Activated CD4-positive, alpha-beta T cell treated with anti-CD3 and anti-CD28 coated beads, Interleukin-2, amount 10 ng/mL, durations not matched to agents 24 days and 14 days (primary cell): ENCODE data around the gene LHX6. TPM values are rescaled to one million over a fixed set of nuclear protein-coding genes. Genes with fewer than 3 reads are reported as not detected.
A peak's percentile ranks its signal among the peaks of the same experiment; 100 is the strongest.

ENCODE experiments used
- DNase-seq: peaks from one replicate; pipeline ENCODE4 v3.0.0; 2022
- H3K27ac Mint-ChIP-seq: one replicate; pipeline ENCODE4 v1.8.0; 2022; ENCODE audit warnings: mild to moderate bottlenecking, mixed read lengths
- H3K27me3 Mint-ChIP-seq: one replicate; pipeline ENCODE4 v1.8.0; 2022; ENCODE audit warnings: mixed read lengths
- H3K36me3 Mint-ChIP-seq: one replicate; pipeline ENCODE4 v1.8.0; 2022; ENCODE audit warnings: low read depth, mild to moderate bottlenecking, mixed read lengths
- H3K4me1 Mint-ChIP-seq: one replicate; pipeline ENCODE4 v1.8.0; 2021; ENCODE audit warnings: mixed read lengths
- H3K4me3 Mint-ChIP-seq: one replicate; pipeline ENCODE4 v1.8.0; 2022; ENCODE audit warnings: mild to moderate bottlenecking, moderate library complexity, mixed read lengths
- H3K9me3 Mint-ChIP-seq: one replicate; pipeline ENCODE4 v1.8.0; 2021; ENCODE audit warnings: mixed read lengths
- intact Hi-C: fragments of 100-400 bp; cut with micrococcal nuclease; formaldehyde crosslinking; loops from one replicate; pipeline ENCODE4 v1.15.1; 2023
- total RNA-seq: library from RNA; stranded (reverse); gene quantifications from 2 replicates; pipeline ENCODE4 v1.2.3, GENCODE V29; 2022

Gene LHX6
- not detected in 2 replicates for total RNA-seq

DNA sequence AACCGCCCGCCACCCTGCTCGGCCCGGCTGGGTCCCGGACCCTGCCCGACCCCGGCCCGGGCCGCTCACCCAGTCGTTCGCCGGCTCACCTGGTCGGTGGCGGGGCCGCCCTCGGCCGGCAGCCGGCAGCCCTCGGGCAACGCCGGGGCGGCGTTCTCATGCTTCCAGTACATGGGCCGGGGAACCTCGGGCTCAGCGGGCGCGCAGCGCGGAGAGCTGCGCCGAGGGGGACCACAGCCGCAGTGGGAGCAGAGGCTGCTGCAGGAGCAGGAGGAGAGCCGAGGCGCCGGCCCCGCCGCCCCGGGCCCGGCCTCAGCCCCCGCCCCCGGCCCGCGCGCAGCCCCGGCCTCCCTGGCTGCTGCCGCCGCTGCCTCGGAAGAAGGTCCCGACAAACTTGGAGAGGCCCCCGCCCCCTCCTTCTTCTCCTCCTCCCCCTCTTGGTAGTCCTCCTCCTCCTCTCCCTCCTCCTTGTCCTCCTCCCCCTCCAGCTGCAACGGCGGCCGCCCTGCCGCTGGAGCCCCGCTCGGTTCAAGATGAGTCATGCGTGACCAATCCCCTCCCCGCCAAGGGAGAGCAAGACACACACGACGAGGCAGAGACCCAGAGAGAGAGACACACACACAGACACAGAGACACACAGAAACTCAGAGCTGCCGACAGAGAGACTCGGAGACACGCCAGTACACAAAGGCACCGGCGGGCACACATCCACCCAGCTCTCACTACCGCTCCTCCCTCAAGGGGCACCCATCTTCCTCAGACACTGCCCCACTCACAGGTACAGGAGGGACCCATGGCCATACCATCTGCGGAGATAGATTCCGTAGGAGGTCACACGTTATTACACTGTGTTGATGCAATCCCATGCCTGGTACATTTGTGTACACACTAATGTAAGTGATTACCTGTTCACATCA lies at the start of gene LHX6:
LHX6 (minus strand) TSS at position 390 of the 917 bp plus-strand sequence; CDS start at position 173, 217 bp downstream.
- peak; percentile 54 for DNase-seq
- H3K27me3 Mint-ChIP-seq: peaks cover 30% of the 10 kb centered on the region
- no peaks in the 10 kb centered on the region for H3K9me3 Mint-ChIP-seq
- peak within 1 kb of the TSS; percentile 35 for H3K4me3 Mint-ChIP-seq
- intact Hi-C loops: no loop called here
- no peaks in the 10 kb centered on the region for H3K4me1 Mint-ChIP-seq
- no peaks in the 10 kb centered on the region for H3K36me3 Mint-ChIP-seq
- no peak within 1 kb of the TSS for H3K27ac Mint-ChIP-seq

DNA sequence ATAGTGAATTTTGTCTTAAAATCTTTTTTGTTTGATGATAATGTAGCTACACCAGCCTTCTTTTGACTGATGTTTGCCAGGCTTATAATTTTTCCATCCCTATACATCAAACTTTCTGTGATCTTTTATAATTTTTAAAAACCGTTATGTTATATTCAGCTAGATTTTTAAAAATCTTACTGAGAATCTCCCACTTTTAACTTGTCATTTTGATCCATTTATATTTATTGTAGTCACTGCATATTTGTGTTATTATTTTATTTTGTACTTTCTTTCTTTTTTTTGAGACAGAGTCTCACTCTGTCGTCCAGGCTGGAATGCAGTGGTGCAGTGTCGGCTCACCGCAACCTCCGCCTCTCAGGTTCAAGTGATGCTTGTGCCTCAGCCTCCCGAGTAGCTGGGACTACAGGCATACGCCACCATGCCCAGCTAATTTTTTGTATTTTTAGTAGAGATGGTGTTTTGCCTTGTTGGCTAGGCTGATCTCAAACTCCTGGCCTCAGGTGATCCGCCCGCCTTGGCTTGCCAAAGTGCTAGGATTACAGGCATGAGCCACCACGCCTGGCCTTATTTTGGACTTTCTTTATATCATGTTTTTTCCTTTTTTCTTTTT lies 48.6 kb upstream of the LHX6 start:
- Mint-ChIP-seq H3K4me3 (no peak overlapping the region), H3K27ac (no peak overlapping the region), H3K27me3 (no peaks in the 10 kb centered on the region), H3K4me1 (peaks cover 5% of the 10 kb centered on the region), H3K36me3 (peaks cover 60% of the 10 kb centered on the region), H3K9me3 (peaks cover 4% of the 10 kb centered on the region)
- intact Hi-C loops: no loop called here
- no peak for DNase-seq

DNA sequence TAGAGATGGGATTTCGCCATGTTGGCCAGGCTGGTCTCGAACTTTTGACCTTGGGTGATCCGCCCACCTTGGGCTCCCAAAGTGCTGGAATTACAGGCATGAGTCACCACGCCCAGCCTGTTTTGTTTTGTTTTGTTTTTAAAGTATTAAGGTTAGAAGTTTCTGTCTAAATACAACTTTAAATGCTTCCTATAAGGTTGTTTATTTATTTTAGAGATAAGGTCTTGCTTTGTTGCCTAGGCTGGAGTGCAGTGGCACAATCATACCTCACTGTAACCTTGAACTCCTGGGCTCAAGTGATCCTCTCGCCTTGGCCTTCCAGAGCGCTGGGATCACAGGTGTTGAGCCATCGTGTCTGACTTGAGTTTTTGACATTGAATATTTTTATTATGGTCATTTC lies 47.3 kb upstream of the LHX6 start:
- peaks cover 4% of the 10 kb centered on the region for H3K9me3 Mint-ChIP-seq
- H3K27ac Mint-ChIP-seq: no peak overlapping the region
- DNase-seq: no peak
- H3K36me3 Mint-ChIP-seq: peaks cover 62% of the 10 kb centered on the region
- H3K4me3 Mint-ChIP-seq: no peak overlapping the region
- H3K4me1 Mint-ChIP-seq: peaks cover 5% of the 10 kb centered on the region
- intact Hi-C loops: no loop called here
- H3K27me3 Mint-ChIP-seq: no peaks in the 10 kb centered on the region

DNA sequence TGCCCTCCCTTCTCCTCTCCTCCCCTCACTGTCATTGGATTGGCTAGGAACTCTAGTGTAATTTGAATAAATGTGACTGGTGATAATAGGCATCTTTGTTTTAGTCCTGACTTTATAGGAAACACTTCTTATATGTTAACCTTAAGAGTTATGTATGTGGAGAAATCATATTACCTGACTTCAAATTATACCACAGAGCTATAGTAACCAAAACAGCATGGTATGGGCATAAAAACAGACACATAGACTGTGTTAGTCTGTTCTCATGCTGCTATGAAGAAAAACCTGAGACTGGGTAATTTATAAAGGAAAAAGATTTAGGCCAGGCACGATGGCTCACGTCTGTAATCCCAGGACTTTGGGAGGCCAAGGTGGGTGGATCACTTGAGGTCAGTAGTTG lies 45.3 kb upstream of the LHX6 start:
- Mint-ChIP-seq H3K4me3 (no peak overlapping the region), H3K27ac (no peak overlapping the region), H3K36me3 (peaks cover 60% of the 10 kb centered on the region), H3K4me1 (peaks cover 5% of the 10 kb centered on the region), H3K9me3 (peaks cover 4% of the 10 kb centered on the region), H3K27me3 (no peaks in the 10 kb centered on the region)
- no peak for DNase-seq
- intact Hi-C loops: no loop called here

DNA sequence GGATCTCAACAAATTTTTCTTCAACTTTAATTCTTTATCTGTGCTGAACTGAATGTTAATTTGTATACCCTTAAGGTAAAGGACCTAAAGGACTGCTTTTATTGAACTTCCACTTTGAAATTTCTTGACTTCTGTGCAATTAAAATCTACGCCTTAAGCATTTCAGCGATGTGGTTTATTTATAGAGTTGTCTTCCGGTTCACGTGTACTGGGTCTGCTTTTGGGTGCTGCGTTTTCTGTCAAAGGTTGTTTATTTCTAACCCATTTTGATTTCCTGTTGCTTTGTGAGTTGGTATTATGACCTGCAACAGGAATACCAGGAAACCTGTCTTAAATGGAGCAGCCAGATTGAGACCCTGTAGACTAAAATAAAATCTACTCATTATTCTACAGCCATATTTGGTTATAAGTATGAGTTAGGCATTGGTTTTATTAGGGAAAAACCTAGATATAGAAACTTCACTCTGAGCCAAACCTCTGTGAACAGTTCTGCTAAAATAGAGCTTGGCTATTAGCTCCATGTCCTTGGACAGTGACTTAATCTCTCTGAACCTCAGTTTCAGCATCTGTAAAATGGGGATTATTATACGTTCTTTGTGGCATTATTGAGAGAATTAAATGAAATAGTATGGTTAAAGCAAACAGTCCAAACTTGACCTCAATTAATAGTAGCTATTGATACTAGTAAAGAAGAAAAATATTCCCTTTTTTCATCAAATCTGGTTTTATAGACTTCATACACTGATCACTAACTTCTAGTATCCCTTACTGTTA lies 39.5 kb upstream of the LHX6 start:
- Mint-ChIP-seq H3K36me3 (peaks cover 33% of the 10 kb centered on the region), H3K4me3 (no peak overlapping the region), H3K27ac (no peak overlapping the region), H3K9me3 (no peaks in the 10 kb centered on the region), H3K4me1 (peaks cover 20% of the 10 kb centered on the region), H3K27me3 (no peaks in the 10 kb centered on the region)
- intact Hi-C loops: no loop called here
- DNase-seq: no peak

DNA sequence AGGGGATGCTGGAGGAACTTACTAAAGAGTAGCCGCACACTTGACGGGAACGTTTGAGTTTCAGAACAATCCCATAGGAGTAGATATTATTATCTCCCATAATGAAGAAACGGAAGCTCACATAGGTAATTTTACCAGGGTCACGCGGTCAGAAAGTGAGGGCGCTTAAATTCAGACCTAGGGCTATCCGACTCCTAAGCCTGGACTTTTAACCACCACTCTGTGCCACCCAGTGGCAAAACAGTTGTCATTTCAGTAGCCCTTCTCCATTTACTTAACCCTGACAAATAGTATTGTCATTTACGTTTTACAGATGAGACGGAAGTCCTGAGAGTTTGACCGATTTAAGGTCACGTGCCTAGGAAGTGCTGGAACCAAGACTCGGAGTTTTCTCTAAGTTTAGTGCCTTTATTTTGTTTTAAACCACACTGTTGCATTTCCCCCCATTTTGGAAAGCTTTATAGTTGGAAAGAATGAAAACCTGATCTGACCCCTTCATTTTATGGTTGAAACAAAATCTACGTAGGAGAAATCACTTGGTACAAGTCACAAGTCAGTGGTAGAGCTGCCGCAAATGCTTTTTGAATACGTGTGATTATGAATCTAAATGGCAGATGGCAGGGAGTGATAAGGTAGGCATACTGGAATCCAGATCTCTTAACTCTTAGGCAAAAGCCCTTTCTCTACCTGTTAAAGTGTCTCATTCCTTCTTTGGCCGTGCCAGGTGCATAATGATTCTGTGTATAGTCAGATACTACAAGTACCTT lies 36.6 kb upstream of the LHX6 start:
- Mint-ChIP-seq H3K4me3 (peak overlapping the region; percentile 98), H3K27me3 (no peaks in the 10 kb centered on the region), H3K27ac (peak overlapping the region; percentile 100), H3K4me1 (peaks cover 39% of the 10 kb centered on the region), H3K36me3 (peaks cover 24% of the 10 kb centered on the region), H3K9me3 (no peaks in the 10 kb centered on the region)
- intact Hi-C loops: loop anchor here (2.0 kb wide), 1 partner anchor 47 kb away; no protein-coding TSS in a partner anchor
- DNase-seq: peak; percentile 81

DNA sequence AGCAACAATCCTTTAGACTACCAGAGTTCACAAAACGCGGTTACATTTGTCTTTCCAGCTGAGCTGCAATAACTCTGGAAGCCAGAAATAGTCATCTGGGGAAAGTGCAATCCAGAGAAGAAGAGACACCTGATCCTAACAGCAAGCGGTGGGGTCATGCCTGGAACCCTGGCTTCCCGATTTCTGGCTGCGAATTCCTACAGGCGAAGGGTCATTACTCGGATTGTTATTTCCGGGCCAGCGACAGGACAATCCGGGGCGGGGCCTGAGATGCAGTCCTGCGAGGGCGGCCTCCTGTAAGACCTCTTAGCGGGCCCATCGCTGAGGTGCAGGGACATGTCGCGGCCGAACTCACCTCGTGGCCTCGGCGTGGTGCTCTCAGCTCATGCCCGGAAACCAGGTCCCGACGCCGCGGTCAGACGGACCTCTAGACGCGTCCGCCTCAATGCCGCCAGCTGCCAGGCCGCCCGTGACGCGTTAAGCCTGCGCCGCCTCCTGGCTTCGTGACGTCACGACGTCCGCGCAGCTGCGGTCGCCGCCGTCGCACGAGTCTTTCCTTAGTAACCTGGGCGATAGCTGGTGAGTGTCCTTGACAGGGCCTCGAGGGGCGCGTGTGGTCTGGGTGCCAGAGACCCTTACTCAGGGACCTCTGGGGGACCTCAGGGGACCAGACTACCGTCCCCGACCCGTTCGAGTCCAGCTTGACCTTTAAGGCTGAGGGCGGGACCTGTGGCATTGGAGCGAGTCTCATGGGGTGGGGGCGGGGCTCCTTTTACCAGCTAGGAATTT lies 35.8 kb upstream of the LHX6 start, which contains the start of the genes MRRF and RBM18:
MRRF (plus strand) TSS at position 523 of the 789 bp plus-strand sequence. CDS start 6,010 bp downstream, outside the sequence.
RBM18 (minus strand) TSS at position 481 of the 789 bp plus-strand sequence. CDS start 3,348 bp downstream, outside the sequence.
- H3K27ac Mint-ChIP-seq: peak within 1 kb of the TSS; percentile 100
- peaks cover 39% of the 10 kb centered on the region for H3K4me1 Mint-ChIP-seq
- H3K9me3 Mint-ChIP-seq: no peaks in the 10 kb centered on the region
- peak; percentile 98 for DNase-seq
- no peaks in the 10 kb centered on the region for H3K27me3 Mint-ChIP-seq
- intact Hi-C loops: loop anchor here (1.0 to 2.0 kb wide), 2 partner anchors 46 to 105 kb away; partner anchors contain the start of genes MORN5 and NDUFA8
- peak within 1 kb of the TSS; percentile 98 for H3K4me3 Mint-ChIP-seq
- peaks cover 31% of the 10 kb centered on the region for H3K36me3 Mint-ChIP-seq

DNA sequence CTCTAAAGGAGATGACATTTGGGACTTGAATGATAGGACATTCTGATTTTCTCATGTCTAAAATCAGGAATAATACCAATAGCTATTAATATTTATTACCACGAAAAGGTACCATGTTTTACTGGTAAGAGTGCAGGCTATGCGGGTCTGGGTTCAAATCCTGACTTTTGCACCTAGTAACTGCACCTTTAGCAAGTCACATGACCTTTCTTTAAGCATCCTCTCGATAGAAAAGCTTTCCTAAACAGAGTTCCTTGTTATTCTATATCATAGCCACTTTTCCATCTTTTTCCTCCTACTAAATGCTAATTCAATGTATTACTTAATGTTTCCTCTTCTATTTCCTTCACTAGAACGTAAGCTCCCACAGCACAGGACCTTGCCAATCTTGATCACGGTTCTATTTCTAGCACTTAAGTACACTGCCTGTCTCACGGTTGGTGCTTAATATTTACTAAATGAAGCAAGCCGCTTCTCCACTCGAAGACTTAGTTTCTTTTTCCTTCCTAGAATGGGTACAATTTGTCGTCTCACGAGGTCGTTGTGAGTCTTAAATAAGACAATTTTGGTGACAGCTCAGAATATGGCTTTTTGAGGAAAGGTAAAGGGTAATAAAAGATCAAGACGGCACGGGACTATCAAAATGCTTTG lies 35.1 kb upstream of the LHX6 start:
- DNase-seq: no peak
- no peaks in the 10 kb centered on the region for H3K9me3 Mint-ChIP-seq
- H3K27me3 Mint-ChIP-seq: no peaks in the 10 kb centered on the region
- intact Hi-C loops: loop anchor here (1.0 to 2.0 kb wide), 2 partner anchors 45 to 105 kb away; partner anchors contain the start of genes MORN5 and NDUFA8
- peaks cover 36% of the 10 kb centered on the region for H3K36me3 Mint-ChIP-seq
- H3K4me3 Mint-ChIP-seq: peak overlapping the region; percentile 98
- H3K27ac Mint-ChIP-seq: peak overlapping the region; percentile 100
- peaks cover 39% of the 10 kb centered on the region for H3K4me1 Mint-ChIP-seq

DNA sequence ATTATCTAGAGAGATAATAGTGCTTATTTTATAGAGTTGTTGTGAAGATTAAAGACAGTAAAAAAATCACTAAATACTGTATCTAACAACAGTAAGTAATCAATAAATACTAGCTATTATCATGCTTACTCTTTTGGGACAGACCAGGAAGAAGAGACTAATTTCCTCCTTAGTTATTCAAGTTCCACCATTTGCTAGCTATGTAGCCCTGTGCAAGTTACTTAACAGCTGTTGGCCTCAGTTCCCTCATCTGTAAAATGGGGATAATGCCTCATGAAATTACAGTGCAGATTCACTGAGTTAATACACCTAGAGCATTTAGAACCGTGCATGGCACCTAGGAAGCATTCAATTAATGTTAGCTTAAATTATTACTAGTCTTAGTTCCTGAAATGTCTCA lies 33.3 kb upstream of the LHX6 start:
- Mint-ChIP-seq H3K27ac (no peak overlapping the region), H3K4me1 (peaks cover 37% of the 10 kb centered on the region), H3K36me3 (peaks cover 43% of the 10 kb centered on the region), H3K9me3 (no peaks in the 10 kb centered on the region), H3K27me3 (no peaks in the 10 kb centered on the region), H3K4me3 (peak overlapping the region; percentile 43)
- intact Hi-C loops: no loop called here
- DNase-seq: no peak

DNA sequence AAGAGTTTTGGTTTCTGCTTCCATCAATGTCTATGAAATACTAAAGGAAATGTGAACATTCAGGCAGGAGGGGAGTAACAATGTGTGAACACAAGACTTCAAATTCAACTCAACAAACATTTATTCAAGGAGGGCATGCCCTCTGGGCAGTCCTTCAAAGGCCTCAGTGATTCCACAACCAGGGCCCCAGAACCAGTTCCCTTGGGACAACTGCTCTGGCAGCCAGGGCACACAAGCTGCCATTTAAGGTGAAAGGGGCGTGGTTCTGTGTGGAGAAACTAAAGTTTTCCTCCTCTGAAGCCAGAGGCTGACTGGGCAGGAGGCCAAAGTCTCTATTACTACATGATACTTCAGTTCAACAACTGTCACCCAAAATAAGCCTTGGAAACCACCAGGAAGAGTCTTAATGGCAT lies 32.7 kb upstream of the LHX6 start:
- peaks cover 37% of the 10 kb centered on the region for H3K4me1 Mint-ChIP-seq
- no peaks in the 10 kb centered on the region for H3K27me3 Mint-ChIP-seq
- intact Hi-C loops: no loop called here
- peaks cover 43% of the 10 kb centered on the region for H3K36me3 Mint-ChIP-seq
- no peak overlapping the region for H3K4me3 Mint-ChIP-seq
- H3K9me3 Mint-ChIP-seq: no peaks in the 10 kb centered on the region
- no peak for DNase-seq
- H3K27ac Mint-ChIP-seq: no peak overlapping the region

DNA sequence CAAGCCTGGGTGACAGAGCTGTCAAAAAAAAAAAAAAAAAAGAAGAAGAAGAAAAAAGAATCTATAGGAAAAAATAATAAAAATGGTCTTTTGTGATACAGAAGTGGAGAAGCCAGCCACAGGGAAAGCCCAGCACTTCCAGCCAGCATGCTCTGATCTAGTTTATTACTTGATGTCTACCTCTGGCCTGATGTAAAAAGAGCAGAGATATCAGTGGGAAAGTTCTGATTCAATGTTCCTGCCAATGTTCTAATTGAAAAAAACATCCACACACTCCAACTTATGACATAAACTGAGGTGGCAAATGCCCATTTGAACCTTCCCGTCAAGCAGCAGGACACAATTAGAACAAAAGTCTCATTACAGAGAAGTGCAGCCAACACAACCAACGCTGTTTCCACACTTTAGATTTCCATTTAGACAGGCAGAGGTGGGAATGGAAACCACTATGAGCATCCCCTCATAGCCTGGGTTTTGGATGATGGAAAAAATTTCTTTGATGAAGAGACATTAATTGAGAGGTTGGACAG lies 30.2 kb upstream of the LHX6 start:
- H3K27me3 Mint-ChIP-seq: no peaks in the 10 kb centered on the region
- DNase-seq: no peak
- no peaks in the 10 kb centered on the region for H3K9me3 Mint-ChIP-seq
- H3K4me3 Mint-ChIP-seq: no peak overlapping the region
- peaks cover 25% of the 10 kb centered on the region for H3K4me1 Mint-ChIP-seq
- intact Hi-C loops: no loop called here
- no peak overlapping the region for H3K27ac Mint-ChIP-seq
- peaks cover 36% of the 10 kb centered on the region for H3K36me3 Mint-ChIP-seq

DNA sequence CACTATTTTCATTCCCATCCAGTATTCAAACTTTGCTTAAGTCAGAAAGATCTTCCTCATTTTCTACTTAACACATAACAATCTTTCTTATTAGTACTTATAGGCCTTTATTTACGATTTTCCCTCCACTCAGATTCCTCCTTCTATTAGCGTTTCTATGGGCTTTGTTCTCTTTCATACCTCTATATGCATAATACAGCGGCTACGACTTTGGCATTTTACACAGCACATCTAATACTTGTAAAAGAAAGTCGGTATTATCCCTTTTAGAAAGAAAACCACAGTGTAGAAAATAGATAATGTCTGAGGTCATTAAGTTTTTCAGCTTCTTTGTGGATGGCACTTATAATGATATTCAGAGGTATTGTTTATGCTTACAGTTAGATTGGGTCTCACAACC lies 27.4 kb upstream of the LHX6 start:
- intact Hi-C loops: no loop called here
- Mint-ChIP-seq H3K4me1 (peaks cover 3% of the 10 kb centered on the region), H3K36me3 (peaks cover 43% of the 10 kb centered on the region), H3K27ac (no peak overlapping the region), H3K9me3 (no peaks in the 10 kb centered on the region), H3K27me3 (no peaks in the 10 kb centered on the region), H3K4me3 (no peak overlapping the region)
- no peak for DNase-seq
